IMR-90 (cell line): ENCODE results near the gene ABHD2. TPM values are rescaled to one million over a fixed set of nuclear protein-coding genes. Genes with fewer than 3 reads are reported as not detected.

Experiments used
- ATAC-seq: fragments of 200-7000 bp; cut with Tn5 transposase; 2 replicates; pipeline ENCODE4 v1.9.1; 2020; ENCODE audit warnings: low read depth, mild to moderate bottlenecking, moderate library complexity
- BruUV-seq: library from RNA; stranded (reverse); fragments of 400-500 nt; replicated peaks from 2 replicates; lab custom pipeline; 2021; lab: Mats Ljungman, UMichigan
- CTCF ChIA-PET: fragments of 300-600 bp; formaldehyde crosslinking; extraction: SDS; loops from one replicate; lab custom pipeline; 2021; ENCODE audit warnings: antibody characterized with exemption; lab: Yijun Ruan, JAX
- POLR2A ChIA-PET: fragments of 300-600 bp; sonication (Branson Sonifier 250); formaldehyde crosslinking; loops from one replicate; lab custom pipeline; 2022; ENCODE audit warnings: antibody characterized with exemption; ENCODE audit not compliant: unreplicated experiment; lab: Charles Lee
- DNase-seq: peaks from one replicate; pipeline ENCODE4 v3.0.0; 2013
- H2AFZ ChIP-seq: replicated peaks from 2 replicates; pipeline ENCODE3; 2013; ENCODE audit warnings: low read length, mild to moderate bottlenecking; ENCODE audit not compliant: poor library complexity
- H2AK5ac ChIP-seq: 2 replicates; pipeline ENCODE4 v1.6.1; 2013; ENCODE audit warnings: low read depth, low read length, inconsistent platforms
- H2AK9ac ChIP-seq: replicated peaks from 2 replicates; pipeline ENCODE3; 2013; ENCODE audit warnings: mild to moderate bottlenecking, low read depth, low read length, moderate library complexity; ENCODE audit not compliant: poor library complexity
- H2BK120ac ChIP-seq: 2 replicates; pipeline ENCODE4 v1.6.1; 2013; ENCODE audit warnings: low read depth, low read length, inconsistent platforms
- H2BK15ac ChIP-seq: 3 replicates; pipeline ENCODE4 v1.6.1; 2013; ENCODE audit warnings: low read depth, low read length, inconsistent platforms
- H2BK20ac ChIP-seq: 2 replicates; pipeline ENCODE4 v1.6.1; 2013; ENCODE audit warnings: low read depth, mild to moderate bottlenecking, inconsistent platforms, low read length, moderate library complexity
- H2BK5ac ChIP-seq: 2 replicates; pipeline ENCODE4 v1.6.1; 2013; ENCODE audit warnings: mild to moderate bottlenecking, low read depth, low read length, inconsistent platforms; ENCODE audit not compliant: poor library complexity, severe bottlenecking
- H3K14ac ChIP-seq: replicated peaks from 2 replicates; pipeline ENCODE4 v1.6.1; 2013; ENCODE audit warnings: low read depth, low read length, inconsistent platforms
- H3K18ac ChIP-seq: 2 replicates; pipeline ENCODE4 v1.6.1; 2013; ENCODE audit warnings: low read depth, low read length, control low read depth
- H3K23ac ChIP-seq: 2 replicates; pipeline ENCODE4 v1.6.1; 2013; ENCODE audit warnings: low read depth, low read length, inconsistent platforms
- H3K27ac ChIP-seq: 2 replicates; pipeline ENCODE4 v1.5.1; 2013; ENCODE audit warnings: mild to moderate bottlenecking, control low read depth, low read length; ENCODE audit not compliant: insufficient read depth
- H3K27me3 ChIP-seq: 2 replicates; pipeline ENCODE4 v1.6.1; 2013; ENCODE audit warnings: low read length; ENCODE audit not compliant: control insufficient read depth, insufficient read depth
- H3K36me3 ChIP-seq: 2 replicates; pipeline ENCODE4 v1.6.1; 2013; ENCODE audit warnings: low read length, mixed read lengths; ENCODE audit not compliant: control insufficient read depth, insufficient read depth
- H3K4ac ChIP-seq: 2 replicates; pipeline ENCODE4 v1.6.1; 2013; ENCODE audit warnings: low read depth, low read length, inconsistent platforms
- H3K4me1 ChIP-seq: 2 replicates; pipeline ENCODE4 v1.6.1; 2013; ENCODE audit warnings: low read length, mixed read lengths; ENCODE audit not compliant: control insufficient read depth, insufficient read depth
- H3K4me2 ChIP-seq: 2 replicates; pipeline ENCODE4 v1.6.1; 2013; ENCODE audit warnings: low read depth, mild to moderate bottlenecking, control low read depth, low read length, moderate library complexity
- H3K4me3 ChIP-seq: 2 replicates; pipeline ENCODE4 v1.5.1; 2013; ENCODE audit warnings: low read depth, mild to moderate bottlenecking, control low read depth, low read length, moderate library complexity; ENCODE audit not compliant: insufficient read depth
- H3K56ac ChIP-seq: 2 replicates; pipeline ENCODE4 v1.6.1; 2013; ENCODE audit warnings: low read length, inconsistent platforms; ENCODE audit not compliant: insufficient read depth; ENCODE audit errors: extremely low read depth
- H3K79me1 ChIP-seq, 2 experiments: 2 replicates each; pipeline ENCODE4 v1.6.1; 2013; ENCODE audit warnings: low read length in 2 of 2, inconsistent platforms in 1 of 2, low read depth in 1 of 2
- H3K9ac ChIP-seq: 2 replicates; pipeline ENCODE4 v1.6.1; 2013; ENCODE audit warnings: low read depth, low read length, control low read depth
- H3K9me1 ChIP-seq: 2 replicates; pipeline ENCODE4 v1.6.1; 2013; ENCODE audit warnings: low read length, inconsistent platforms; ENCODE audit not compliant: insufficient read depth
- H3K9me3 ChIP-seq: 2 replicates; pipeline ENCODE4 v1.6.1; 2013; ENCODE audit warnings: low read length; ENCODE audit not compliant: control insufficient read depth, insufficient read depth
- H4K20me1 ChIP-seq: 2 replicates; pipeline ENCODE4 v1.6.1; 2013; ENCODE audit warnings: low read length, inconsistent platforms; ENCODE audit not compliant: insufficient read depth
- H4K5ac ChIP-seq: 2 replicates; pipeline ENCODE4 v1.6.1; 2013; ENCODE audit warnings: mild to moderate bottlenecking, low read depth, low read length, control low read depth
- H4K8ac ChIP-seq, 2 experiments: 2 replicates each; pipeline ENCODE4 v1.6.1; 2013; ENCODE audit warnings: low read depth in 2 of 2, low read length in 2 of 2, control low read depth in 1 of 2, inconsistent platforms in 1 of 2
- H4K91ac ChIP-seq: 2 replicates; pipeline ENCODE4 v1.6.1; 2013; ENCODE audit warnings: low read depth, low read length, inconsistent platforms; ENCODE audit not compliant: insufficient read depth
- CEBPB ChIP-seq: IDR thresholded peaks from 2 replicates; pipeline ENCODE4 v1.6.1; 2012; ENCODE audit warnings: low read depth, low read length, improper control_type of control experiment
- WGBS, 2 experiments: methylation state at CpG; one replicate each; pipeline versions ENCODE4 v1.1.5 to v1.1.7; 2013; ENCODE audit warnings: missing lambda C conversion rate in 2 of 2; ENCODE audit not compliant: insufficient read length in 1 of 2; ENCODE audit errors: extremely low coverage in 2 of 2; 5-methylcytosine and 5-hydroxymethylcytosine counted together
- dilution Hi-C: fragments of 300-500 bp; cut with HindIII; formaldehyde crosslinking; loops from one replicate; pipeline ENCODE4 v1.14.3; 2018; ENCODE audit warnings: low sequenced_read_pairs; ENCODE audit not compliant: unreplicated experiment
- in situ Hi-C: fragments of 300-500 bp; cut with MboI; formaldehyde crosslinking; loops from 3 replicates; pipeline ENCODE4 v1.14.3; 2019; ENCODE audit warnings: low sequenced_read_pairs, inconsistent platforms, mixed read lengths
- intact Hi-C: fragments of 100-400 bp; cut with micrococcal nuclease; formaldehyde crosslinking; loops from 2 replicates; pipeline ENCODE4 v1.10.0; 2022
- polyA plus RNA-seq, 3 experiments: library from polyadenylated mRNA; depleted of rRNA; stranded (reverse); fragments of >200 nt; gene quantifications; 2 replicates each; pipeline ENCODE4 v1.2.3, GENCODE V29; 2012; ENCODE audit warnings: low replicate concordance in 1 of 3
- total RNA-seq: library from RNA; depleted of rRNA; stranded (reverse); fragments of >200 nt; gene quantifications from 2 replicates; pipeline ENCODE4 v1.2.3, GENCODE V29; 2012
- TF ChIP-seq, protein P1 (sequence below): conservative IDR thresholded peaks from 2 replicates; pipeline ENCODE4 v1.5.1; 2012; ENCODE audit warnings: mild to moderate bottlenecking, low read depth, low read length, improper control_type of control experiment
- TF ChIP-seq, protein P2 (sequence below): fragments of 150-350 bp; IDR thresholded peaks from 2 replicates; pipeline ENCODE4 v1.6.1; 2017; ENCODE audit warnings: mild to moderate bottlenecking, antibody characterized with exemption, low read length, low read depth
- TF ChIP-seq, protein P3 (sequence below): fragments of 150-350 bp; IDR thresholded peaks from 2 replicates; pipeline ENCODE4 v1.6.1; 2016; ENCODE audit warnings: low read depth, mild to moderate bottlenecking, low read length, moderate library complexity, borderline replicate concordance

The ABHD2 gene
- total and polyA plus RNA-seq, 2 of the 4 experiments (the other 2 are of a cell fraction) = 31.2 to 62.9 TPM

DNA sequence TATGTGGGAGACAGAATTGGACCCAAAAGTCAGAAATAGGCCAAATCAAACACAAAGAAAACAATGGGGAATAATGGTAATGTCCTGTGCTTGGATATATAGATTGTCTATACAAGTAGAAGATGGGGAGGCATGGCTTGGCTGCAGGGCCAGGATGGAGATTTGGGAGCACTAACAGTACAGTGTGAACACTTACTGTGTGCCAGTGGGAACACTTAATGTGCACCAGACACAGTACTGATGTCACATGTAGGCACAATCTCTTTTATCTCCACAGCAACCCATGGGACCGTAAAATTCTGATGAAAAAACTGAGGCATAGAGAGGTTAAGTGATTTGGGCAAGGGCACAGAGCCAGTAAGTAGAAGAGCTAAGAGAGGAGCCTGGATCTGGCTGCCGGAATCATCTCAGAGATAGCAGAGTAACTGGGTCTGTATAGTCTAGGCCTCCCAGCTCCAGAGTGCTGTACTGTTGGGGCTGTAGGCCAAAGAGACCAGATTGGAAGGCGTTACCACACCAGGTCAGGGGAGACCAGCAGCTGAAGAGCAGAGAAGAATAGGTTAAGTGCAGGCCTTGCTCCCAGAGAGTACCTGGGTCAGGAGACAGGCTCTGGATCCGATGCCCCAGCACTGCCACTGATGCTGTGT is 69.8 kb downstream of the ABHD2 start:
- no peak overlapping the region for H4K8ac ChIP-seq
- no peak overlapping the region for H2AK5ac ChIP-seq
- in situ Hi-C loops (loop anchor here (25.0 kb wide), 1 partner anchor 496 kb away; no protein-coding TSS in a partner anchor), dilution Hi-C loops (no loop called here), intact Hi-C loops (no loop called here)
- CTCF ChIA-PET = interaction anchor here (1.3 to 1.6 kb wide), 2 partner anchors 9 to 101 kb away, joined by 3 read pairs; no protein-coding TSS in a partner anchor
- no peak overlapping the region for H3K56ac ChIP-seq
- no peak for DNase-seq
- no peak overlapping the region for H3K27ac ChIP-seq
- no peak overlapping the region for H3K4ac ChIP-seq
- H4K91ac ChIP-seq = no peak overlapping the region
- peaks cover 7% of the 10 kb centered on the region; the same call in 1 of the 2 replicates for H3K9me1 ChIP-seq
- TF ChIP-seq, protein P1, sequence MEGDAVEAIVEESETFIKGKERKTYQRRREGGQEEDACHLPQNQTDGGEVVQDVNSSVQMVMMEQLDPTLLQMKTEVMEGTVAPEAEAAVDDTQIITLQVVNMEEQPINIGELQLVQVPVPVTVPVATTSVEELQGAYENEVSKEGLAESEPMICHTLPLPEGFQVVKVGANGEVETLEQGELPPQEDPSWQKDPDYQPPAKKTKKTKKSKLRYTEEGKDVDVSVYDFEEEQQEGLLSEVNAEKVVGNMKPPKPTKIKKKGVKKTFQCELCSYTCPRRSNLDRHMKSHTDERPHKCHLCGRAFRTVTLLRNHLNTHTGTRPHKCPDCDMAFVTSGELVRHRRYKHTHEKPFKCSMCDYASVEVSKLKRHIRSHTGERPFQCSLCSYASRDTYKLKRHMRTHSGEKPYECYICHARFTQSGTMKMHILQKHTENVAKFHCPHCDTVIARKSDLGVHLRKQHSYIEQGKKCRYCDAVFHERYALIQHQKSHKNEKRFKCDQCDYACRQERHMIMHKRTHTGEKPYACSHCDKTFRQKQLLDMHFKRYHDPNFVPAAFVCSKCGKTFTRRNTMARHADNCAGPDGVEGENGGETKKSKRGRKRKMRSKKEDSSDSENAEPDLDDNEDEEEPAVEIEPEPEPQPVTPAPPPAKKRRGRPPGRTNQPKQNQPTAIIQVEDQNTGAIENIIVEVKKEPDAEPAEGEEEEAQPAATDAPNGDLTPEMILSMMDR = no peak
- no peak for TF ChIP-seq CEBPB
- TF ChIP-seq, protein P2, sequence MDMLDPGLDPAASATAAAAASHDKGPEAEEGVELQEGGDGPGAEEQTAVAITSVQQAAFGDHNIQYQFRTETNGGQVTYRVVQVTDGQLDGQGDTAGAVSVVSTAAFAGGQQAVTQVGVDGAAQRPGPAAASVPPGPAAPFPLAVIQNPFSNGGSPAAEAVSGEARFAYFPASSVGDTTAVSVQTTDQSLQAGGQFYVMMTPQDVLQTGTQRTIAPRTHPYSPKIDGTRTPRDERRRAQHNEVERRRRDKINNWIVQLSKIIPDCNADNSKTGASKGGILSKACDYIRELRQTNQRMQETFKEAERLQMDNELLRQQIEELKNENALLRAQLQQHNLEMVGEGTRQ = no peak
- TF ChIP-seq, protein P3, sequence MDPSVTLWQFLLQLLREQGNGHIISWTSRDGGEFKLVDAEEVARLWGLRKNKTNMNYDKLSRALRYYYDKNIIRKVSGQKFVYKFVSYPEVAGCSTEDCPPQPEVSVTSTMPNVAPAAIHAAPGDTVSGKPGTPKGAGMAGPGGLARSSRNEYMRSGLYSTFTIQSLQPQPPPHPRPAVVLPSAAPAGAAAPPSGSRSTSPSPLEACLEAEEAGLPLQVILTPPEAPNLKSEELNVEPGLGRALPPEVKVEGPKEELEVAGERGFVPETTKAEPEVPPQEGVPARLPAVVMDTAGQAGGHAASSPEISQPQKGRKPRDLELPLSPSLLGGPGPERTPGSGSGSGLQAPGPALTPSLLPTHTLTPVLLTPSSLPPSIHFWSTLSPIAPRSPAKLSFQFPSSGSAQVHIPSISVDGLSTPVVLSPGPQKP = no peak
- H2AK9ac ChIP-seq = no peak overlapping the region
- WGBS, 2 experiments = no CpG with 5 or more reads among the region's 4 CpGs
- H2AFZ ChIP-seq = no peak overlapping the region
- no peaks in the 10 kb centered on the region for H4K20me1 ChIP-seq
- no peak overlapping the region for H3K23ac ChIP-seq
- H2BK20ac ChIP-seq = no peak overlapping the region
- no peaks in the 10 kb centered on the region for H3K9me3 ChIP-seq
- no peak for ATAC-seq
- H2BK5ac ChIP-seq = no peak overlapping the region
- H2BK120ac ChIP-seq = no peak overlapping the region
- peaks cover 7 to 17% of the 10 kb centered on the region in 2 experiments; a peak in 3 of 4 replicates for H3K79me1 ChIP-seq
- peaks cover 21% of the 10 kb centered on the region for H3K36me3 ChIP-seq
- BruUV-seq = no TSS peak
- POLR2A ChIA-PET = no interaction called here
- H2BK15ac ChIP-seq = no peak overlapping the region
- H3K4me3 ChIP-seq = no peak overlapping the region
- no peak overlapping the region for H4K5ac ChIP-seq
- H3K9ac ChIP-seq = no peak overlapping the region
- H3K4me1 ChIP-seq = no peaks in the 10 kb centered on the region
- H3K4me2 ChIP-seq = no peak overlapping the region
- no peak overlapping the region for H3K18ac ChIP-seq
- no peaks in the 10 kb centered on the region for H3K27me3 ChIP-seq
- H3K14ac ChIP-seq = no peak overlapping the region
